SH-SY5Y (cell line): ENCODE data around the gene SLC22A3.

Source experiments
- GATA2 ChIP-seq: IDR thresholded peaks from 2 replicates; pipeline ENCODE4 v1.6.1; 2011; ENCODE audit warnings: mild to moderate bottlenecking, low read depth, low read length
- GATA3 ChIP-seq: IDR thresholded peaks from 2 replicates; pipeline ENCODE4 v1.6.1; 2011; ENCODE audit warnings: low read depth, mild to moderate bottlenecking, low read length, moderate library complexity

GRCh38 chr6:160353950-160354496 is 5.8 kb downstream of the SLC22A3 start:
- TF ChIP-seq GATA3, result no peak
- no peak for TF ChIP-seq GATA2
